B cell (primary cell): ENCODE measurements around the gene SIPA1L2. TPM values are rescaled to one million over a fixed set of nuclear protein-coding genes. Genes with fewer than 3 reads are reported as not detected.

ENCODE experiments used
- ATAC-seq: fragments of 200-7000 bp; cut with Tn5 transposase; one replicate; pipeline ENCODE4 v1.10.0; 2021; ENCODE audit warnings: low read depth, mild to moderate bottlenecking, moderate number of reproducible peaks, moderate library complexity
- CTCF ChIA-PET: fragments of 350-600 bp; sonication (Branson Sonifier 250); formaldehyde crosslinking; loops from one replicate; lab custom pipeline; 2021; ENCODE audit warnings: antibody characterized with exemption, inconsistent platforms; lab: Charles Lee
- POLR2A ChIA-PET: fragments of 350-600 bp; sonication (Branson Sonifier 250); formaldehyde crosslinking; loops from one replicate; lab custom pipeline; 2021; ENCODE audit warnings: antibody characterized with exemption; lab: Charles Lee
- DNase-seq: peaks from one replicate; pipeline ENCODE4 v3.0.0; 2013
- H2AFZ ChIP-seq: 2 replicates; pipeline ENCODE4 v1.6.1; 2012; ENCODE audit warnings: mild to moderate bottlenecking, low read depth, low read length; ENCODE audit not compliant: insufficient read depth, poor library complexity, severe bottlenecking
- H3K27ac ChIP-seq, 2 donors: 1 replicate in 1 of 2; 2 replicates in 1 of 2; pipeline ENCODE4 v1.5.1; 2012 to 2013; ENCODE audit warnings: low read length in 2 of 2, mild to moderate bottlenecking in 2 of 2, moderate library complexity in 1 of 2
- H3K27me3 ChIP-seq, 4 experiments: fragments of 200-600 bp in 1 of 4; sonication (generic) in 1 of 4; replicated peaks in 1 of 4; 1 replicate in 2 of 4; 2 replicates in 2 of 4; pipeline versions ENCODE4 v1.6.1 to v1.7.0; 2013 to 2016; ENCODE audit warnings: low read length in 3 of 4, mild to moderate bottlenecking in 2 of 4, mixed read lengths in 1 of 4, moderate library complexity in 1 of 4; ENCODE audit not compliant: insufficient read depth in 4 of 4, control insufficient read depth in 3 of 4; ENCODE audit errors: control extremely low read depth in 1 of 4
- H3K36me3 ChIP-seq, 2 experiments: replicated peaks in 1 of 2; 1 replicate in 1 of 2; 2 replicates in 1 of 2; pipeline versions ENCODE4 v1.6.1 to v1.7.1; 2013; ENCODE audit warnings: low read length in 1 of 2; ENCODE audit not compliant: insufficient read depth in 2 of 2, control insufficient read depth in 1 of 2; ENCODE audit errors: control extremely low read depth in 1 of 2, extremely low read depth in 1 of 2
- H3K4me1 ChIP-seq, 2 donors: fragments of 200-600 bp in 1 of 2; sonication (generic) in 1 of 2; 1 replicate in 1 of 2; 2 replicates in 1 of 2; pipeline versions ENCODE4 v1.5.1 to v1.6.1; 2013 to 2017; ENCODE audit warnings: low read length in 2 of 2; ENCODE audit not compliant: control insufficient read depth in 2 of 2, insufficient read depth in 2 of 2
- H3K4me2 ChIP-seq: replicated peaks from 2 replicates; pipeline ENCODE3; 2012; ENCODE audit warnings: mild to moderate bottlenecking, low read depth, low read length; ENCODE audit not compliant: poor library complexity, severe bottlenecking
- H3K4me3 ChIP-seq, 5 experiments: fragments of 200-600 bp in 1 of 5; sonication (generic) in 1 of 5; 1 replicate in 3 of 5; 2 replicates in 2 of 5; pipeline versions ENCODE4 v1.5.1 to v1.7.0; 2011 to 2016; ENCODE audit warnings: low read length in 4 of 5, mild to moderate bottlenecking in 4 of 5, low read depth in 2 of 5, control low read depth in 1 of 5, moderate library complexity in 1 of 5; ENCODE audit not compliant: insufficient read depth in 1 of 5; ENCODE audit errors: control extremely low read depth in 1 of 5, extremely low read depth in 1 of 5
- H3K79me2 ChIP-seq: fragments of 200-600 bp; sonication (generic); one replicate; pipeline ENCODE4 v1.6.0; 2016; ENCODE audit warnings: low read length; ENCODE audit not compliant: control insufficient read depth, insufficient read depth
- H3K9ac ChIP-seq: fragments of 200-600 bp; sonication (generic); 2 replicates; pipeline ENCODE4 v1.6.1; 2017; ENCODE audit warnings: mild to moderate bottlenecking, low read length, moderate library complexity
- H3K9me3 ChIP-seq, 3 donors: one replicate each; pipeline versions ENCODE4 v1.6.1 to v1.7.1; 2013; ENCODE audit warnings: low read length in 2 of 3; ENCODE audit not compliant: control insufficient read depth in 2 of 3, insufficient read depth in 1 of 3; ENCODE audit errors: control extremely low read depth in 1 of 3
- H4K20me1 ChIP-seq: 2 replicates; pipeline ENCODE4 v1.6.0; 2012; ENCODE audit warnings: mild to moderate bottlenecking, low read length; ENCODE audit not compliant: insufficient read depth, control insufficient read depth, poor library complexity, severe bottlenecking
- H3K27ac Mint-ChIP-seq: one replicate; pipeline ENCODE4 v1.8.0; 2021; ENCODE audit warnings: mixed read lengths
- H3K27me3 Mint-ChIP-seq: one replicate; pipeline ENCODE4 v1.8.0; 2021; ENCODE audit warnings: mixed read lengths
- H3K4me1 Mint-ChIP-seq: one replicate; pipeline ENCODE4 v1.8.0; 2021; ENCODE audit warnings: mixed read lengths
- H3K4me3 Mint-ChIP-seq: one replicate; pipeline ENCODE4 v1.8.0; 2021; ENCODE audit warnings: mixed read lengths
- H3K9me3 Mint-ChIP-seq: one replicate; pipeline ENCODE4 v1.8.0; 2022; ENCODE audit warnings: mixed read lengths; ENCODE audit not compliant: insufficient read depth
- CTCF ChIP-seq: fragments of 200-600 bp; IDR thresholded peaks from one replicate; pipeline ENCODE4 v1.8.0; 2022; ENCODE audit warnings: antibody characterized with exemption, mild to moderate bottlenecking
- EZH2 ChIP-seq: IDR thresholded peaks from 2 replicates; pipeline ENCODE4 v1.6.1; 2012; ENCODE audit warnings: borderline replicate concordance, low read depth, mild to moderate bottlenecking, moderate library complexity, low read length; ENCODE audit not compliant: insufficient read depth, poor library complexity, severe bottlenecking
- WGBS: methylation state at CpG from one replicate; pipeline ENCODE4 v1.1.5; 2013; ENCODE audit warnings: missing lambda C conversion rate; ENCODE audit not compliant: insufficient coverage; 5-methylcytosine and 5-hydroxymethylcytosine counted together
- intact Hi-C: fragments of 100-400 bp; cut with micrococcal nuclease; formaldehyde crosslinking; loops from one replicate; pipeline ENCODE4 v1.10.0; 2022
- polyA plus RNA-seq: library from polyadenylated mRNA; depleted of rRNA; stranded (reverse); fragments of >200 nt; gene quantifications from 2 replicates; pipeline ENCODE4 v1.2.3, GENCODE V29; 2012
- total RNA-seq, 2 donors: library from RNA; stranded (reverse); fragments of 120-200 nt in 1 of 2; gene quantifications; 1 replicate in 1 of 2; 2 replicates in 1 of 2; pipeline versions ENCODE4 v1.2.3 to v1.2.4, GENCODE V29; 2013 to 2022

The SIPA1L2 gene
- total and polyA plus RNA-seq, 2 donors (not counting 1 experiment from before 2014, with no cell fraction given) = 0.07 TPM

- Histone ChIP-seq H3K27ac (no peak overlapping the region), H3K4me2 (no peak overlapping the region), H3K27me3 (peaks cover 0 to 4% (median 0%) of the 10 kb centered on the region in 4 experiments), H3K4me1 (no peaks in the 10 kb centered on the region), H4K20me1 (no peaks in the 10 kb centered on the region), H3K79me2 (no peaks in the 10 kb centered on the region), H3K9ac (no peak overlapping the region), H3K36me3 (no peaks in the 10 kb centered on the region), H3K9me3 (no peaks in the 10 kb centered on the region), H3K4me3 (no peak overlapping the region), H2AFZ (no peak overlapping the region)
- no peaks in the 10 kb centered on the region for H3K4me1 Mint-ChIP-seq
- no peak overlapping the region for H3K27ac Mint-ChIP-seq
- TF ChIP-seq EZH2 (no peak), CTCF (no peak)
- ATAC-seq (no peak), DNase-seq (no peak)
- ChIA-PET POLR2A (no interaction called here), CTCF (no interaction called here)
- 29% methylated on average over 4 of the region's 6 CpGs for WGBS
- no peaks in the 10 kb centered on the region for H3K9me3 Mint-ChIP-seq
- H3K27me3 Mint-ChIP-seq = peaks cover 37% of the 10 kb centered on the region
- intact Hi-C loops = no loop called here
- H3K4me3 Mint-ChIP-seq = no peak overlapping the region
These were observed 9.5 kb downstream of the SIPA1L2 start for GRCh38 chr1:232620356-232620969.

- no peak overlapping the region for H2AFZ ChIP-seq
- Mint-ChIP-seq H3K4me3 (no peak overlapping the region), H3K27ac (no peak overlapping the region), H3K27me3 (peaks cover 42% of the 10 kb centered on the region), H3K4me1 (no peaks in the 10 kb centered on the region), H3K9me3 (no peaks in the 10 kb centered on the region)
- no peaks in the 10 kb centered on the region for H3K9me3 ChIP-seq
- ATAC-seq (no peak), DNase-seq (no peak)
- no peak overlapping the region for H3K9ac ChIP-seq
- POLR2A ChIA-PET = no interaction called here
- H3K4me1 ChIP-seq = no peaks in the 10 kb centered on the region
- no peaks in the 10 kb centered on the region for H3K36me3 ChIP-seq
- no peak overlapping the region for H3K4me3 ChIP-seq
- H3K27ac ChIP-seq = no peak overlapping the region
- H3K4me2 ChIP-seq = no peak overlapping the region
- TF ChIP-seq CTCF = no peak
- TF ChIP-seq EZH2 = no peak
- no peaks in the 10 kb centered on the region for H3K79me2 ChIP-seq
- intact Hi-C loops = loop anchor here (10.0 kb wide), 1 partner anchor 942 kb away; no protein-coding TSS in a partner anchor
- no peaks in the 10 kb centered on the region for H4K20me1 ChIP-seq
- H3K27me3 ChIP-seq = peaks cover 0 to 4% (median 3%) of the 10 kb centered on the region in 4 experiments
- whole genome bisulfite sequencing = no CpG with 5 or more reads among the region's 1 CpG
- CTCF ChIA-PET = no interaction called here
These were observed 12.7 kb downstream of the SIPA1L2 start for GRCh38 chr1:232617237-232617636.
